Measurements from ENCODE around the gene MITF.

Gene MITF

GRCh38 chr3:69725994-69726571, 13.2 kb upstream of the MITF start:
- DNase-seq (ENCODE audit: low read depth) = no peak

- DNase-seq (ENCODE audit: low read depth) = no peak
Observed at GRCh38 chr3:69729147-69729919, 9.9 kb upstream of the MITF start.

- DNase-seq (ENCODE audit: low read depth) = no peak
Observed at GRCh38 chr3:69731080-69731479, 8.2 kb upstream of the MITF start.

GRCh38 chr3:69735893-69736292, 3.4 kb upstream of the MITF start:
- DNase-seq (ENCODE audit: low read depth) = no peak

GRCh38 chr3:69737392-69737791, 1.9 kb upstream of the MITF start:
- no peak for DNase-seq (ENCODE audit: low read depth)

GRCh38 chr3:69738315-69738714, 949 bp upstream of the MITF start:
- no peak for DNase-seq (ENCODE audit: low read depth)

- DNase-seq (ENCODE audit: low read depth) = no peak
Observed at GRCh38 chr3:69738859-69739203, 433 bp upstream of the MITF start.

GRCh38 chr3:69740103-69741021, 1.1 kb downstream of the MITF start:
- no peak for DNase-seq (ENCODE audit: low read depth)

- no peak for DNase-seq (ENCODE audit: low read depth)
Observed at GRCh38 chr3:69741032-69741767, 1.9 kb downstream of the MITF start.

- DNase-seq (ENCODE audit: low read depth) = no peak
Observed at GRCh38 chr3:69742391-69742790, 3.1 kb downstream of the MITF start.

- DNase-seq (ENCODE audit: low read depth) = no peak
Observed at GRCh38 chr3:69743975-69744906, 5.0 kb downstream of the MITF start.

- DNase-seq (ENCODE audit: low read depth) = no peak
Observed at GRCh38 chr3:69745505-69745904, 6.2 kb downstream of the MITF start.

- no peak for DNase-seq (ENCODE audit: low read depth)
Observed at GRCh38 chr3:69746119-69746518, 6.9 kb downstream of the MITF start.

GRCh38 chr3:69747511-69748258, 8.4 kb downstream of the MITF start:
- DNase-seq (ENCODE audit: low read depth) = no peak

- no peak for DNase-seq (ENCODE audit: low read depth)
Observed at GRCh38 chr3:69748503-69748902, 9.2 kb downstream of the MITF start.

GRCh38 chr3:69749461-69749860, 10.2 kb downstream of the MITF start:
- no peak for DNase-seq (ENCODE audit: low read depth)

GRCh38 chr3:69750549-69750948, 11.3 kb downstream of the MITF start:
- no peak for DNase-seq (ENCODE audit: low read depth)

GRCh38 chr3:69751074-69751476, 11.8 kb downstream of the MITF start:
- no peak for DNase-seq (ENCODE audit: low read depth)

- no peak for DNase-seq (ENCODE audit: low read depth)
Observed at GRCh38 chr3:69752241-69752640, 13.0 kb downstream of the MITF start.

GRCh38 chr3:69753179-69753775, 14.0 kb downstream of the MITF start:
- no peak for DNase-seq (ENCODE audit: low read depth)
